ENCODE data around the gene AVP.

AVP gene

GRCh38 chr20:3115190-3116107 lies 30.9 kb upstream of the AVP start:
- Histone ChIP-seq H3K27me3 (no peaks in the 10 kb centered on the region), H3K4me1 (ENCODE audit: control insufficient read depth in 1 of 2, insufficient read depth in 1 of 2, low read depth in 1 of 2, low read length in 1 of 2) (peaks cover 53 to 56% of the 10 kb centered on the region in 2 experiments), H3K27ac (peak overlapping the region; percentile 38), H3K4me3 (ENCODE audit: low read depth in 1 of 2, low read length in 1 of 2) (no peak overlapping the region), H3K36me3 (peaks cover 10% of the 10 kb centered on the region), H3K9me3 (no peaks in the 10 kb centered on the region)
- TF ChIP-seq, protein P1, sequence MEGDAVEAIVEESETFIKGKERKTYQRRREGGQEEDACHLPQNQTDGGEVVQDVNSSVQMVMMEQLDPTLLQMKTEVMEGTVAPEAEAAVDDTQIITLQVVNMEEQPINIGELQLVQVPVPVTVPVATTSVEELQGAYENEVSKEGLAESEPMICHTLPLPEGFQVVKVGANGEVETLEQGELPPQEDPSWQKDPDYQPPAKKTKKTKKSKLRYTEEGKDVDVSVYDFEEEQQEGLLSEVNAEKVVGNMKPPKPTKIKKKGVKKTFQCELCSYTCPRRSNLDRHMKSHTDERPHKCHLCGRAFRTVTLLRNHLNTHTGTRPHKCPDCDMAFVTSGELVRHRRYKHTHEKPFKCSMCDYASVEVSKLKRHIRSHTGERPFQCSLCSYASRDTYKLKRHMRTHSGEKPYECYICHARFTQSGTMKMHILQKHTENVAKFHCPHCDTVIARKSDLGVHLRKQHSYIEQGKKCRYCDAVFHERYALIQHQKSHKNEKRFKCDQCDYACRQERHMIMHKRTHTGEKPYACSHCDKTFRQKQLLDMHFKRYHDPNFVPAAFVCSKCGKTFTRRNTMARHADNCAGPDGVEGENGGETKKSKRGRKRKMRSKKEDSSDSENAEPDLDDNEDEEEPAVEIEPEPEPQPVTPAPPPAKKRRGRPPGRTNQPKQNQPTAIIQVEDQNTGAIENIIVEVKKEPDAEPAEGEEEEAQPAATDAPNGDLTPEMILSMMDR (IDR thresholded peaks at IDR 0.05), result peak; percentile 60

DNA sequence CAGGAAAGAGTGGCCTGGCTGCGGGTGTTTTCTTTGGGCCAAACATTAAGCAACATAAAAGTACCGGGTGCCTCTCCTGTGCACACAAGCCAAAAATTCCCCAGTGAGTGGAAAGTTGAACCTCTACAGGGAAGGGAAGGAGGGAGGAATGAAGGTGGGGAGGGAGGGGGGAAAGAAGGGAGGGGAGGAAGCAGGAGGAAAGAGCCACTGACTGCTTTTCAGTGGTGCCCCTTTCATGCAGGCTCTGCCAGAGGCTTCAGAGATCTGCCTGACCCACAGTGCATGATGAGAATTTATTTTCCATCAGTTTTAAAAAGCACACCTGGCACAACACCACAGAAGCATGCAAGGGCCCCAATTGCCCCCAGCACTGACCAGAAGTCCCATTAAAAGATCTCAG lies 27.5 kb upstream of the AVP start:
- peaks cover 85 to 87% of the 10 kb centered on the region in 2 experiments for H3K4me1 ChIP-seq (ENCODE audit: control insufficient read depth in 1 of 2, insufficient read depth in 1 of 2, low read depth in 1 of 2, low read length in 1 of 2)
- TF ChIP-seq, protein P1 (IDR thresholded peaks at IDR 0.05), result no peak
- H3K27me3 ChIP-seq, result no peaks in the 10 kb centered on the region
- no peak overlapping the region for H3K4me3 ChIP-seq (ENCODE audit: low read depth in 1 of 2, low read length in 1 of 2)
- H3K9me3 ChIP-seq, result no peaks in the 10 kb centered on the region
- peaks cover 7% of the 10 kb centered on the region for H3K36me3 ChIP-seq
- peak overlapping the region; percentile 79 for H3K27ac ChIP-seq

DNA sequence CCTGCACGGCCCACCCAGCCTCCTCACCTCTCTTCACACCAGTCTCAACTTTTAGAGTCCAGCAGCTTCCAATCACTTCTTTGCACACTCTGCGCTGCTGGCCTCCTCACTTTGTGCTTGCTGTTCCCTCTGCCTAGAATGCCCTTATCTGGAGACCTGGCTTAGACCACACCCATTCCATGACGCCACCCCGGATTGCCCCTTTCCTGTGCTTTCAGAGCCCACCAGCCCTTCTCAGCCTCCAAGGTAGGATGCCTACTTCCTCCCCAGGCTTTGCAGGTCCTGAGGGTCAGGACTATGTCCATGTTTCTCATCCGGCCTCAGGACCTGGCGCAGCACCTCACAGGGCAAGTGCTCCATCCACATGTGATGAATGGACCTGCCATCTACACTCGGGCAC lies 27.0 kb upstream of the AVP start:
- peak overlapping the region; percentile 79 for H3K27ac ChIP-seq
- TF ChIP-seq, protein P1 (IDR thresholded peaks at IDR 0.05), result no peak
- no peak overlapping the region for H3K4me3 ChIP-seq (ENCODE audit: low read depth in 1 of 2, low read length in 1 of 2)
- H3K9me3 ChIP-seq, result no peaks in the 10 kb centered on the region
- H3K27me3 ChIP-seq, result no peaks in the 10 kb centered on the region
- peaks cover 7% of the 10 kb centered on the region for H3K36me3 ChIP-seq
- H3K4me1 ChIP-seq (ENCODE audit: control insufficient read depth in 1 of 2, insufficient read depth in 1 of 2, low read depth in 1 of 2, low read length in 1 of 2), result peaks cover 90 to 92% of the 10 kb centered on the region in 2 experiments

DNA sequence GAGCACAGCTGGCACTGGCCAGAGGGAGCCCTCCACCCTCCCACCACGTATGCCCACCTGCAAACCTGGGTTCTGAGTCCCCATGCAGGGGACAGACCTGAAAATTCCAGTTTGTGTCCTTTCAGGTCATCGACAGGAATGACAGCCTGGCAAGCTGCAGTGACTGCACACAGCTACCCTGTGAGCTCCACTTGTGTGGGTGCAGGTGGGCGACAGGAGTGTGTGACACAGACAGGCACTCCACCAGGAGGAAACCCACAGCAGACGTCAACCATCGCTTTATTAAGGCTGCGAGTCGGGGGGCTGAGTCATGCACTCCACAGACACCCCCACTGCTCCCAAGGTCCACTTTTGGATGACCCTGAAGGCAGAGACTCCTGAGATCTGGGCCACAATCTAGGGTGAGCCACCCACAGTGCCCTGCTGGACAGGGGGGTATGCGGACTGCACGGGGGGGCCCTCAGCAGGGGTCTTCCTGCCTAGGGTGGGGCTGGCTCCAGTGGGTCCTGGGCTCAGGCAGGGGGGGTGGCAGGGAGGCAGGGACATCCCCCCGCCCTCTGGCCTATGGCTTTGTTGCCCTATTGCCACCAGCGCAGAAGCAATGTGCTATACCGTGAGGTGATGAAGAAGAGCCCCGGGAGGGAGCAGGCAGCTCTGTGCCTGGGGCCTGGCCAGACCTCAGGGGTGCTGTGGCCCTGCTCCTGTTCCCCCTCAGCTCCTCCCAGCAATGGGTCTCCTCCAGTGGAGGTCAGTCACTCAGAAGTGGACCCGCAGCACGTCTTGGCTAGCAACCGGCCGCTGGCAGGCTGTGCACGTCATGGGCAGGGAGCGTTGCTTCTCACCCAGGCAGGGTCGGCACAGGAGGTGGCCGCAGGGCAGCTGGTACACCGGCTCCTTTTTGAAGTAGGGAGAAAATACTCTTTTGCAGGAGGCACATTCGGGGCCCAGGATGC lies 25.1 kb upstream of the AVP start:
- no peak overlapping the region for H3K4me3 ChIP-seq (ENCODE audit: low read depth in 1 of 2, low read length in 1 of 2)
- H3K4me1 ChIP-seq (ENCODE audit: control insufficient read depth in 1 of 2, insufficient read depth in 1 of 2, low read depth in 1 of 2, low read length in 1 of 2), result peaks cover 82% of the 10 kb centered on the region in 2 experiments
- H3K9me3 ChIP-seq, result no peaks in the 10 kb centered on the region
- no peaks in the 10 kb centered on the region for H3K27me3 ChIP-seq
- peak overlapping the region; percentile 64 for H3K27ac ChIP-seq
- H3K36me3 ChIP-seq, result peaks cover 7% of the 10 kb centered on the region
- TF ChIP-seq, protein P1 (IDR thresholded peaks at IDR 0.05), result no peak

DNA sequence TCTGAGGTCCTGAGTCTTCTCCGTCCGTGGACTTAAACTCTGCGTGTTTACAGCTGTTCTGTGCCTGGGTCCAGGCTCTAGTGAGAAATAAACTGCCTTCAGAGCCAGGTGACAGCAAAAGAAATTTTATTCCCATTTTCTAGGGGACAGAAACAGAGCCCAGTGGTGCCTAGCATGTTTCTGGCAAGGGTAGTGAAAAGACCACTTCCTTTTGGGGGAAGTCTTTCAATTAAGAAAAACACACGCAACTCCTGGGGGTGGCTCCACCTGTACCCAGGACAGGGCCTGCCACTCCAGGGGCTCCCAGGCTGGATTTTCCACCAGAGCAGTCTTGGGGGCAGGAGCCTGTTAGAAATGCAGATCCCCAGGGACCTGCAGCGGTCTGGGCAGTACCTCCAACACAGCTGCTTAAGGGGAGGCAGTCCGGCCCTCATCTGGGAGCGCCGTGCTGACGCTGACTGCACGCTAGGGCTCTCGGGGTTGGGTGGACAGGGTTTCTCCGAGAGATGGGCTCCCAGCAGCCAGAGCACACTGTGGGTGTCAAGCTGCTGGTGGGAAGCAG lies 23.0 kb upstream of the AVP start:
- no peaks in the 10 kb centered on the region for H3K9me3 ChIP-seq
- H3K4me3 ChIP-seq (ENCODE audit: low read depth in 1 of 2, low read length in 1 of 2), result no peak overlapping the region
- H3K4me1 ChIP-seq (ENCODE audit: control insufficient read depth in 1 of 2, insufficient read depth in 1 of 2, low read depth in 1 of 2, low read length in 1 of 2), result peaks cover 64 to 69% of the 10 kb centered on the region in 2 experiments
- H3K27ac ChIP-seq, result peak overlapping the region; percentile 69
- TF ChIP-seq, protein P1 (IDR thresholded peaks at IDR 0.05), result no peak
- no peaks in the 10 kb centered on the region for H3K27me3 ChIP-seq
- H3K36me3 ChIP-seq, result peaks cover 7% of the 10 kb centered on the region
